GM18951 (cell line): Measurements from ENCODE around the gene HCLS1.
"Not testable (repeated sequence)": the region's sequence is repeated elsewhere in the genome, so short reads cannot be mapped to it uniquely, and the experiment has no call there.

ENCODE experiments used
- POLR2A ChIP-seq: IDR thresholded peaks from 4 replicates; pipeline ENCODE4 v1.6.1; 2011; ENCODE audit warnings: mild to moderate bottlenecking; ENCODE audit not compliant: insufficient read length, insufficient read depth; ENCODE audit errors: extremely low read depth
- in situ Hi-C: fragments of 300-500 bp; cut with MboI; formaldehyde crosslinking; loops from one replicate; pipeline ENCODE4 v1.12.0; 2022; ENCODE audit warnings: low sequenced_read_pairs, mixed read lengths, inconsistent platforms; ENCODE audit not compliant: unreplicated experiment

HCLS1 gene

GRCh38 chr3:121641127-121641526 is 19.6 kb downstream of the HCLS1 start:
- in situ Hi-C loops: no loop called here
- no peak for TF ChIP-seq POLR2A

GRCh38 chr3:121637922-121638321 is 22.8 kb downstream of the HCLS1 start:
- in situ Hi-C loops: no loop called here
- TF ChIP-seq POLR2A: no peak

GRCh38 chr3:121630355-121630754 is 30.3 kb downstream of the HCLS1 start:
- in situ Hi-C loops: no loop called here
- TF ChIP-seq POLR2A: no peak

GRCh38 chr3:121629601-121630000 is 31.1 kb downstream of the HCLS1 start:
- TF ChIP-seq POLR2A: no peak
- in situ Hi-C loops: no loop called here

- TF ChIP-seq POLR2A: no peak
- in situ Hi-C loops: no loop called here
Observed at GRCh38 chr3:121627622-121628021, 33.1 kb downstream of the HCLS1 start.

- in situ Hi-C loops: no loop called here
- TF ChIP-seq POLR2A: no peak
Observed at GRCh38 chr3:121627211-121627610, 33.5 kb downstream of the HCLS1 start.

GRCh38 chr3:121626495-121626894 is 34.2 kb downstream of the HCLS1 start:
- no peak for TF ChIP-seq POLR2A

GRCh38 chr3:121624147-121624899 is 36.4 kb downstream of the HCLS1 start:
- no peak for TF ChIP-seq POLR2A
- in situ Hi-C loops: no loop called here

More at GRCh38 chr3:121626495-121626894, 34.2 kb downstream of the HCLS1 start:
- in situ Hi-C loops: no loop called here

GRCh38 chr3:121621491-121621890 is 39.2 kb downstream of the HCLS1 start:
- in situ Hi-C loops: no loop called here
- TF ChIP-seq POLR2A: no peak

- no peak for TF ChIP-seq POLR2A
- in situ Hi-C loops: no loop called here
Observed at GRCh38 chr3:121619691-121620090, 41.0 kb downstream of the HCLS1 start.

- in situ Hi-C loops: no loop called here
- TF ChIP-seq POLR2A: no peak
Observed at GRCh38 chr3:121606106-121606505, 54.6 kb downstream of the HCLS1 start.

GRCh38 chr3:121604759-121605158 is 55.9 kb downstream of the HCLS1 start:
- TF ChIP-seq POLR2A: no peak
- in situ Hi-C loops: no loop called here

- TF ChIP-seq POLR2A: no peak
- in situ Hi-C loops: no loop called here
Observed at GRCh38 chr3:121601212-121601812, 59.4 kb downstream of the HCLS1 start.

GRCh38 chr3:121599900-121600299 is 60.8 kb downstream of the HCLS1 start:
- in situ Hi-C loops: not testable (repeated sequence)
